A172 (cell line): Measurements from ENCODE around the gene UNC5B. TPM values are rescaled to one million over a fixed set of nuclear protein-coding genes. Genes with fewer than 3 reads are reported as not detected.

Experiments used
- DNase-seq: peaks from one replicate; pipeline ENCODE4 v3.0.0-alpha.2; 2015; ENCODE audit warnings: low spot score
- total RNA-seq: library from RNA; depleted of rRNA; stranded (reverse); fragments of >200 nt; shearing (Covaris generic); gene quantifications from 2 replicates; pipeline ENCODE4 v1.2.3, GENCODE V29; 2014

The UNC5B gene
- total RNA-seq, 1 experiment from 2014 or later = 4.6 TPM

GRCh38 chr10:71239131-71239915 is 27.0 kb downstream of the UNC5B start:
- DNase-seq = no peak

DNA sequence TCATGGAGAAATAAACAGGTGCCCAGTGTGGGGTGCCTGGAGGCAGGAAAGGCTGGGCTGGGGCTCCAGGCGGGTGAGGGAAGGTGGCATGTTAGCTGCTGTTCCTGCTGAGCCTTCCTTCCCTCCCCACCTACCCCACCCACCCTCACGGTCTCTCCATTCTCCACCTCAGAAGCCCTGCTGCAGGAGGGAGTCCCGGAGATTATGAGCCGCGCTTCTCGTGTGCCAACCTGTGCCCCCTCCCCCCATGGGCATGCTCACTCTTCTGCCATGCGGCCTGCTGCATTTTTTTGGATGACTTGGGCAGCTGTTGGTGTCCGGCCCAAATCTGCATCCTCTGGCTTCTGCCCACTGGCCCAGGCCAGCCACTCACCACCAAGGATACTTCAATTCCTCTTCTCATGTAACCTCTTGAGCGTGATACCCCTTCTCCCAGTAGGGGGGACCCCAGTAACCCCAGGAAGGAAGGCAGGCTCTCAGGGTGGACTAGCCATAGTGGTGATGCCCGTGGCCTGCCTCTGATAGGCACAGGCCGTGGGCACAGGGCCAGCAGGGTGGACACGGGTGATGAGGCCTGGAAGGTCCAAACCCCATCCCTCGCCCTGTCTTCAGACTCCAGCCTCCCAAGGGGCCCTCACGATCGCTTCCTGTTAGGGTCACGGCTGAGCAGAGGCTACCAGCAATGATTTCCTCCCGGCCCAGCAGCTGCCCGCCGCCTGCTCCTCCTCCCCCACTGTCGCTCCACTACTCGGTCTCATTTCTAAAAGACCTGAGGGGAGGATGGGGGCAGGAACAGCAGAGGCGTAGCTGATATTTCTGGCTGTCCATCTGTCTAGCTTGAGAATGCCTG is 27.8 kb downstream of the UNC5B start:
- no peak for DNase-seq

DNA sequence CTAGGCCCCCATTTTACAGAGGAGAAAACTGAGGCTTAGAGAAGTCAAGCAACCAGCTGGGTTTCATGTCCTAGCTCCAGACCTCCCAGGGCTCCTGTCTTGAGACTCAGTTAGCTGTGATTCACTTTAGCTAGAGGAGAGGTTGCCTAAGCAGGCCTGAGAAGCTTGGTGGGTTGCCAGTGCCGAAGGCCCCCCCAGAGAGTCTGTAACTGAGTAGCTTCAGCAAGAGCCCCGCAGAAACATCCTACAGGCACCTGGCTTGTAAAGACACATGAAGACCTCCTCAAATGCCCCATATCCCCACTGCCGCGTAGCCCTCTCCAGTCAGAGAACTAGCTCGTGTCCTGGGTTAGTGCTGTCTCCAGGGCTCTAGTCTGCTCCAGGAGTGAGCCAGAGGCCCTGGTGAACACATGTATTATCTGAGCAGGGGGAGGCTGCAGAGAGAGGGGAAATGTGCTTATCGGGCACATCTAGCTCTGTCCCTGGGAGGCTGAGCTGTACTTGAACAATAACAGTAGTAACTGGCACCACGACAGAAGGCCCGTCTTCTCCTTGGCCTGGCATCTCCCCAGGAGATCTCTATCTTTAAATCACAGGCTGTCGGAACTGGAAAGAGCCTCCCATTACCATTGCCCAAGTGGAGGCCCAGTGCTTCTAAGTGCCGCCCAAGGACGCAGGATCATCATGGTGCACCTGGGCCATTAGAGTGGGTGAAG is 28.9 kb downstream of the UNC5B start:
- no peak for DNase-seq

- no peak for DNase-seq
Observed at GRCh38 chr10:71241830-71242621, 29.7 kb downstream of the UNC5B start.

- DNase-seq = no peak
Observed at GRCh38 chr10:71242622-71243009, 30.2 kb downstream of the UNC5B start.

DNA sequence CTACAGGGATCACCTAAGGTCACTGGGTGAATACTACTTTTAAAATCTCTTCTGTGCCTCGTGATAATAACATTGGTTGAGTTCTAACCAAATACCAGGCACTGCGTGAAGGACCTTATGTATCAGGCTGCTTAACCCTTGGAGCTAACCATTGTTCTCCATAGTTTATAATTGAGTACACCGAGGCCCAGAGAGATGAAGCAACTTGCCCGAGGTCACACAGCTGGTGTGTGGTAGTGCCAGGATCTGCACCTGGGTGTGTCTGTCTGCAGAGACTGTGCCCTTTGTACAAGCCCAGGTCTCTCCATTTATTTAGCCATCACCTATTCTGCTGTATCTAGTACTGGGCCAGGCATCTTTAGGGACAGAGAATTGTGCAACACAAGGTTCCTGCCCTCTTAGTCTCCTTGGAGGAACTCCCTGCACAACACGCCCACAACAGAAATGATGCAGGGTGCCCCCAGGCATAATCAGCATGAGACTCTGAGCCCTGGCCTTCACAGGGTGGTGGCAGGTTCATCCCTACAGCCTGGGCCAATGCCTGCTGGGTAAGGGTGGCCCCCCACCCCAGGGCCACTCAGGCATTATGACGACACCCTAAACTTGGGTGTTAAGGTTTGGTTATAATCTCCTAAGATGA is 31.5 kb downstream of the UNC5B start:
- DNase-seq = no peak

- no peak for DNase-seq
Observed at GRCh38 chr10:71244431-71245419, 32.4 kb downstream of the UNC5B start.

GRCh38 chr10:71245420-71246325 is 33.3 kb downstream of the UNC5B start:
- no peak for DNase-seq

GRCh38 chr10:71246591-71247413 is 34.4 kb downstream of the UNC5B start:
- no peak for DNase-seq

DNA sequence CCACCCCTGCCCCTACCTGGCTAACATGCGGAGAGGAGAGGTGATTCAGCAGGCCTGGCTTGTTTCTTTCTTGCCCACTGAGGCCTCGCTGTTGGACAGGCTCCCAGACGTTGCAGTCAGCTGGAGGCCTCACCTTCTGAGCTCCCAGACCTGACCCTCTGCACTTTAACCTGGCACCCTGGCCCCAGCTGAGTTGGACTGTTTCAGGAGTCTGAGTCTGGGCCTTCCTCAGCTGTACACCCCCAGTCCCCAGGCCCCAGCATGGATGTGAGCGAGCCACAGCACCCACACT is 35.0 kb downstream of the UNC5B start:
- DNase-seq = no peak

DNA sequence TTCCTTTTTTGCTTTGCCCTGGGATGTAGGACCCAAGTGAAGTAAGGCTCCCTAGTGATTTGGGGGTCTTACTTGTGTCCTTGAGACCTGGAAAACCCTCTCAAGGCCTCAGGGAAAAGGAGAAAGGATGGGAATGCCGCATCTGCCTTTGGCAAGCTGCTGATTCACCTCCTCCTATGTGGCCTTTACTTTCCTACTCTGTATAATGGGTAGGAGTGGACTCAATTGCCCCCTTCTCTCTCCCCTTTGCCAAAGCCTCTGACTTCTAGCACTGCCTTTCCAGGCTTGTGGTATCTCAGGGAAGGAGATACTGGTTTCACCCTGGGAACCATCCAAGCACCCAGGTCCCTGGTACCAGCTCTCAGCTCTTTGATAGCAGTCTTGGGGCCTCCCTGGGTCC is 35.4 kb downstream of the UNC5B start:
- DNase-seq = no peak

DNA sequence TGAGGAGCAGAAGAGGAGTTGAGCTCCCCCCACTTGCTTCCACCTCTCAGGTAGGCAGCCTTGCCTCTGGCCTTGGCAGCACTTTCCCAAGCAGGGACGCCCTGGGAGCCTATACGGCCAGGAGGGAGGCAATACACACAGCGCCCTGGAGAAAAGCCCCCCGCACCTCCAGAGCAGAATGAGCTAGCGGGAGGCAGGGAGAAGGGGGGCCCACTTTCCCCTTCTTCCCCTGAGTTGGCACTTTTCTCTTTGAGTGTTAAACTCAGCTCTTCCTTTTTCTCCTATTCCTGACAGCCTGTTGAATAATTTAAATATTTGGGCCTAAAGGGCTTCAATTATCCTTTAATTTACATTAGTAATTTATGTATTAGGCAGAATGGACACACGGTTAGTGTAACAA is 35.8 kb downstream of the UNC5B start:
- DNase-seq = no peak

DNA sequence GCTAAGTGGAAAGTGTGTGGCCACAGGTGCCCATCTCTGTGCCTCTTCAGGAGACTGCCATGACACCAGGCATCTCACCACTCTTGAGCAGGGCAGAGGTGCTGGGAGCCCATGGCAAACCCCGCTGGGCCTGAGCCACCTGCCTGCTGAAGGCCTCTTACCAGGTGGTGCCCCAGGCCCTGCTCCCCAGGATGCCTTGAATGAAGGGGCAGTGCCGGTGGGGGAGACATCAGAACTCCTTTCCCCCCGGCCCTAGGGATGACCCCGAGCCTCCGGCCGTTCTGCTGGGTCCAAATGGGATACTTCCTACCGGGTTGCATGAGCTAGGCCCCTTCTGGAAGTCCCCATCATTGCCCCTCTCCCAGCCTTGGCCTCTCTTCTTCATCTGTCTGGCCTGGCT is 37.6 kb downstream of the UNC5B start:
- DNase-seq = no peak

DNA sequence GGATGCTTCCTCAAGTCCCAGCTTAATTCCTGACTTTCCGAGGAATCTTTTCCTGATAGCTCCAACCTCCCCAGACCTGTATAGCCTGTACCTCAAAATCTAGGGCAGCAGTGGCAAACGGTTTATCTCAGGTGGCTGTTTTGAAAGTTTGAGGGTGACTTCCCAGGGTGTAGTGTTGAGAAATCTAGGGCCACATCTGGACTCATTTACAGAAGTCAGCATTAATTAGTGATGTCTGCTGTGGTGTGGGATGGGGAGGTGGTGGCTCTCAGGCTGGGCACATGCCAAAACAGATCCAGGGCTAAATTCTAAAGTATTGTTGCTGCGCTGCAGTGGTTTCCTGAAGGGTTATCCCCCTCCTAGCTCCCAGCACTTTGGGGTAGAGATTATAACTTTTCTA is 38.0 kb downstream of the UNC5B start:
- no peak for DNase-seq

DNA sequence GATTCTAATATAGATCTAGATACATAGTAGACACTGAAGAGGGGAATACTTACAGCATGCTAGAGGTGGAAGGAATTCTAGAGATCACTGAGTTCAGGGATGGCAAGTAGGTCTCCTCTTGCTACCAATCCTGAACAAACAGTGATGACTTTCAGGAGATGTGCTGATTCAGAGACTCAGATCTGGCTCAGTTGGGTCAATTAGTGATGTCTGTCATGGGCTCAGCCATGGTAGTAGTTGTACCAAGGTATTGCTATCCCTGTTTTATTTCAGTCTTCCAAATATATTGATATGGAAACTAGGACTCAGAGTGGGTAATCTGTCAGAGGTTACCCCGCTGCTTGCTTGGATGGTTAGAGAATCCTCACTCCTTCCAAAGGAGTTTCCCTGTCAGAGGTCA is 38.5 kb downstream of the UNC5B start:
- DNase-seq = no peak

- no peak for DNase-seq
Observed at GRCh38 chr10:71251319-71251718, 38.9 kb downstream of the UNC5B start.

GRCh38 chr10:71252220-71252619 is 39.9 kb downstream of the UNC5B start:
- no peak for DNase-seq
